ENCODE data around the gene TMEM141. TPM values are rescaled to one million over a fixed set of nuclear protein-coding genes. Genes with fewer than 3 reads are reported as not detected.
A peak's percentile ranks its signal among the peaks of the same experiment; 100 is the strongest.
"Not testable (repeated sequence)": the region's sequence is repeated elsewhere in the genome, so short reads cannot be mapped to it uniquely, and the experiment has no call there.

Gene TMEM141
- total RNA-seq, 4 donors from 2014 or later = 46.9 to 70.2 (median 51.1) TPM

DNA sequence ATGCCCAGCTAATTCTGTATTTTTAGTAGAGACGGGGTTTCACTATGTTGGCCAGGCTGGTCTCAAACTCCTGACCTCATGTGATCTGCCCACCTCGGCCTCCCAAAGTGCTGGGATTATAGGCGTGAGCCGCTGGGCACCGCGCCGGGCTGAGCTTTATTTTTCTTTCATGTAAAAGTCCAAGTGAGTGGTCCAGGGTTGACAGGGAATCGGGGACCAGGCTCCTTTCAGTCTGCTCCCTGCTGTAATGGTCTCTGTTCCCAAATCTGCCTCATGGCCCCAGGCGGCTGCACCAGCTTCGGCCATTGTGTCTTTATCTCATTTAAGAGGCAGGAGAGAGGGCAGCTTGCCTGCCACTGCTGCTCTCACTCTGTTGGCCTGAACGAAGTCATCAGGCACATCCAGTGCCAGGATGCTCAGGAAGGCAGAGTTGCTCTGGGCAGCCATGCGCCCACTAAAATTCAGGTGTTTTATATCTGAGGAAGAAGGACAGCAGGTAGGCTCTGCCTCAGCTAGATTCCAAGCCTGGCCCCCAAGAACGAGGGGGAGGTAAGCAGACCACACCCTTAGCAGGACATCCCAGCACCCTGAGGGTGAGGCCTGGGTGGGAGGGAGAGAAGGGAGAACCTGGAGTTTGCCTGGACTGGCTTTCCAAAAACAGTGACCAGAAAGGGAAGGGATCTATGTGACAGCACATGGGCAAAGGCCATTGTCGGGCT is 3.3 kb downstream of the TMEM141 start:
- no peak for DNase-seq
- intact Hi-C loops (cut with DNase I; ENCODE audit: low total_unique reads) = loop anchor here (5.0 kb wide), 2 partner anchors 53 to 73 kb away; partner anchors contain the start of genes EDF1 and PHPT1
- peaks cover 19 to 28% (median 24%) of the 10 kb centered on the region in 3 donors for H3K27me3 ChIP-seq
- H3K4me3 ChIP-seq = no peak overlapping the region
- no peaks in the 10 kb centered on the region for H3K36me3 ChIP-seq
- in situ Hi-C loops (cut with MboI; ENCODE audit: low sequenced_read_pairs in 4 of 4) = loop anchor here in 1 of 4 donors (25.0 kb wide), 1 partner anchor 143 kb away; the partner anchor contains the start of genes C8G and FBXW5
- no peak for TF ChIP-seq POLR2A (IDR thresholded peaks at IDR 0.05)
- TF ChIP-seq, protein P1, sequence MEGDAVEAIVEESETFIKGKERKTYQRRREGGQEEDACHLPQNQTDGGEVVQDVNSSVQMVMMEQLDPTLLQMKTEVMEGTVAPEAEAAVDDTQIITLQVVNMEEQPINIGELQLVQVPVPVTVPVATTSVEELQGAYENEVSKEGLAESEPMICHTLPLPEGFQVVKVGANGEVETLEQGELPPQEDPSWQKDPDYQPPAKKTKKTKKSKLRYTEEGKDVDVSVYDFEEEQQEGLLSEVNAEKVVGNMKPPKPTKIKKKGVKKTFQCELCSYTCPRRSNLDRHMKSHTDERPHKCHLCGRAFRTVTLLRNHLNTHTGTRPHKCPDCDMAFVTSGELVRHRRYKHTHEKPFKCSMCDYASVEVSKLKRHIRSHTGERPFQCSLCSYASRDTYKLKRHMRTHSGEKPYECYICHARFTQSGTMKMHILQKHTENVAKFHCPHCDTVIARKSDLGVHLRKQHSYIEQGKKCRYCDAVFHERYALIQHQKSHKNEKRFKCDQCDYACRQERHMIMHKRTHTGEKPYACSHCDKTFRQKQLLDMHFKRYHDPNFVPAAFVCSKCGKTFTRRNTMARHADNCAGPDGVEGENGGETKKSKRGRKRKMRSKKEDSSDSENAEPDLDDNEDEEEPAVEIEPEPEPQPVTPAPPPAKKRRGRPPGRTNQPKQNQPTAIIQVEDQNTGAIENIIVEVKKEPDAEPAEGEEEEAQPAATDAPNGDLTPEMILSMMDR (IDR thresholded peaks at IDR 0.05 in 4 of 5, conservative IDR thresholded peaks at IDR 0.05 in 1 of 5) = no peak
- no peak for ATAC-seq
- peaks cover 13 to 19% of the 10 kb centered on the region in 2 donors for H3K4me1 ChIP-seq
- H3K9me3 ChIP-seq = no peaks in the 10 kb centered on the region
- H3K27ac ChIP-seq = peak overlapping the region in 2 of 4 donors; percentile 30 to 40

DNA sequence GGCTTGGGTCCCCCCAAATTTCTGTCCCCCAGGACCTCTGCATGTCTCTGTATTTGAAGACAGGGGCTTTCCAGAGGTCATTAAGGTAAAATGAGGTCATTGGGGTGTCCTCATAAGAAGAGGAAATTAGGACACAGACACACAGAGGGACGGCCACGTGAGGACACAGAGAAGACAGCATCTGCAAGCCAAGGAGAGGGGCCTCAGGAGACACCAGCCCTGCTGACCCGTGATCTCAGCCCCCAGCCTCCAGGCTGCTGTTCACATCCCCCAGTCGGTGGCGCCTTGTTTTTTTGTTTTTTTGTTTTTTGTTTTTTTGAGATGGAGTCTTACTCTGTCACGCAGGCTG is 3.8 kb downstream of the TMEM141 start:
- H3K4me3 ChIP-seq = no peak overlapping the region
- in situ Hi-C loops (cut with MboI; ENCODE audit: low sequenced_read_pairs in 4 of 4) = loop anchor here in 1 of 4 donors (25.0 kb wide), 1 partner anchor 142 kb away; the partner anchor contains the start of genes C8G and FBXW5
- H3K9me3 ChIP-seq = no peaks in the 10 kb centered on the region
- no peak for DNase-seq
- ATAC-seq = no peak
- intact Hi-C loops (cut with DNase I; ENCODE audit: low total_unique reads) = loop anchor here (5.0 kb wide), 2 partner anchors 52 to 72 kb away; partner anchors contain the start of genes EDF1 and PHPT1
- H3K27me3 ChIP-seq = peaks cover 24 to 33% (median 30%) of the 10 kb centered on the region in 3 donors
- peaks cover 17 to 23% of the 10 kb centered on the region in 2 donors for H3K4me1 ChIP-seq
- TF ChIP-seq, protein P1 (IDR thresholded peaks at IDR 0.05 in 4 of 5, conservative IDR thresholded peaks at IDR 0.05 in 1 of 5) = no peak
- TF ChIP-seq POLR2A (IDR thresholded peaks at IDR 0.05) = no peak
- no peaks in the 10 kb centered on the region for H3K36me3 ChIP-seq
- H3K27ac ChIP-seq = peak overlapping the region in 2 of 4 donors; percentile 30 to 40

DNA sequence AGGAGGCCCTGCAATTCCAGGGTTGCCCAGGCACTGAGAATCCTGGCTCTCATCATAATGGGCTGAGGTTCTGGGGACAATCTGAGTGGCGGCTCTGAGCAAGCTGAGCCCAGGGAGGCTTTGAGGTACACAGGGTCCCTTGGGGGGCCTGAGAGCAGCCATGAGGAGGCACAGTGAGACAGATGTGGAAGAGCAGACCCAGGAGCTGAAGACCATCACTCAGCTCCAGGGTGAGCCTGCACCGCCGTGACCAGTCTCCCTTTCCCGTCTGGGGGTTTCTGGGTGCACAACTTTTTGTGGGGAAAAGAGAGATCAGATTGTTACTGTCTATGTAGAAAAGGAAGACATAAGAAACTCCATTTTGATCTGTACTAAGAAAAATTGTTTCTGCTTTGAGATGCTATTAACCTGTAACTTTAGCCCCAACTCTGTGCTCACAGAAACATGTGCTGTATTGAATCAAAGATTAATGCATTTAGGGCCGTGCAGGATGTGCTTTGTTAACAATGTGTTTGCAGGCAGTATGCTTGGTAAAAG is 5.2 kb downstream of the TMEM141 start, which contains the start of gene CCDC183:
TSS of gene CCDC183 (plus strand) at position 101 of the 537 bp plus-strand sequence. CDS start at position 161, 60 bp downstream.
- Histone ChIP-seq H3K4me3 (no peak within 1 kb of the TSS), H3K4me1 (peaks cover 19 to 23% of the 10 kb centered on the region in 2 donors), H3K36me3 (no peaks in the 10 kb centered on the region), H3K27ac (no peak within 1 kb of the TSS), H3K27me3 (peaks cover 32 to 46% (median 42%) of the 10 kb centered on the region in 3 donors), H3K9me3 (no peaks in the 10 kb centered on the region)
- ATAC-seq (no peak), DNase-seq (no peak)
- in situ Hi-C loops (cut with MboI; ENCODE audit: low sequenced_read_pairs in 4 of 4) = loop anchor here in 1 of 4 donors (25.0 kb wide), 1 partner anchor 141 kb away; the partner anchor contains the start of genes C8G and FBXW5
- no peak for TF ChIP-seq POLR2A (IDR thresholded peaks at IDR 0.05)
- TF ChIP-seq, protein P1 (IDR thresholded peaks at IDR 0.05 in 4 of 5, conservative IDR thresholded peaks at IDR 0.05 in 1 of 5) = no peak
- intact Hi-C loops (cut with DNase I; ENCODE audit: low total_unique reads) = no loop called here

DNA sequence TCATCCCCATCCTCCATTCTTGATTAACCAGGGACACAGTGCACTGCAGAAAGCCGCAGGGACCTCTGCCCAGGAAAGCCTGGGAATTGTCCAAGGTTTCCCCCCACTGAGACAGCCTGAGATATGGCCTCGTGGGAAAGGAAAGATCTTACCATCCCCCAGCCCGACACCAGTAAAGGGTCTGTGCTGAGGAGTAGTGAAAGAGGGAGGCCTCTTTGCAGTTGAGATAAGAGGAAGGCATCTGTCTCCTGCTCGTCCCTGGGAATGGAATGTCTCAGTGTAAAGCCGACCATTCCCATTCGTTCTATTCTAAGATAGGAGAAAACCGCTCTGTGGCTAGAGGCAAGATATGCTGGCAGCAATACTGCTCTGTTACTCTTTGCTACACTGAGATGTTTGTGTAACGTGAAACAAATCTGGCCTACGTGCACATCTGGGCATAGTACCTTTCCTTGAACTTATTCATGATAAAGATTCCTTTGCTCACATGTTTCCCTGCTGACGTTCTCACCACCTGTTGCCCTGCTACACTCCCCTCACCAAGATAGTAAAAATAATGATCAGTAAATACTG is 5.7 kb downstream of the TMEM141 start:
- peaks cover 37 to 52% (median 45%) of the 10 kb centered on the region in 3 donors for H3K27me3 ChIP-seq
- H3K4me3 ChIP-seq; H3K27ac ChIP-seq; ATAC-seq; DNase-seq; H3K9me3 ChIP-seq; H3K36me3 ChIP-seq; intact Hi-C loops (cut with DNase I; ENCODE audit: low total_unique reads): not testable (repeated sequence)
- peaks cover 16 to 17% of the 10 kb centered on the region in 2 donors for H3K4me1 ChIP-seq
- in situ Hi-C loops (cut with MboI; ENCODE audit: low sequenced_read_pairs in 4 of 4) = loop anchor here in 1 of 4 donors (25.0 kb wide), 1 partner anchor 140 kb away; the partner anchor contains the start of genes C8G and FBXW5
